Measurements from ENCODE around the gene SNX4. TPM values are rescaled to one million over a fixed set of nuclear protein-coding genes. Genes with fewer than 3 reads are reported as not detected.

SNX4 gene
- total RNA-seq, 4 donors from 2014 or later = 35.8 to 85.5 (median 50.9) TPM

- no peak for ATAC-seq
- WGBS, 2 donors (ENCODE audit: low coverage in 1 of 2) = 100% methylated on average over 2 of the region's 2 CpGs; no CpG with 5 or more reads in 1 of the 2 donors
- no peak for TF ChIP-seq EP300 (IDR thresholded peaks at IDR 0.05)
- TF ChIP-seq CTCF (IDR thresholded peaks at IDR 0.05) = no peak
- no peak for TF ChIP-seq POLR2AphosphoS5 (IDR thresholded peaks at IDR 0.05)
- no peak for TF ChIP-seq POLR2A (IDR thresholded peaks at IDR 0.05)
- Histone ChIP-seq H3K9me3 (peaks cover 0 to 12% (median 0%) of the 10 kb centered on the region in 3 donors), H3K27me3 (no peaks in the 10 kb centered on the region), H3K36me3 (peaks cover 0 to 27% of the 10 kb centered on the region in 2 donors), H3K4me3 (no peak overlapping the region), H3K27ac (no peak overlapping the region), H3K4me1 (no peaks in the 10 kb centered on the region)
These were observed 79.0 kb downstream of the SNX4 start for GRCh38 chr3:125440970-125441369.

GRCh38 chr3:125440559-125440955, 79.4 kb downstream of the SNX4 start:
- Histone ChIP-seq H3K27ac (no peak overlapping the region), H3K4me1 (no peaks in the 10 kb centered on the region), H3K9me3 (peaks cover 0 to 12% (median 0%) of the 10 kb centered on the region in 3 donors), H3K4me3 (no peak overlapping the region), H3K36me3 (peaks cover 0 to 23% of the 10 kb centered on the region in 2 donors), H3K27me3 (no peaks in the 10 kb centered on the region)
- no CpG with 5 or more reads among the region's 3 CpGs for WGBS, 2 donors (ENCODE audit: low coverage in 1 of 2)
- no peak for TF ChIP-seq POLR2AphosphoS5 (IDR thresholded peaks at IDR 0.05)
- ATAC-seq = no peak

DNA sequence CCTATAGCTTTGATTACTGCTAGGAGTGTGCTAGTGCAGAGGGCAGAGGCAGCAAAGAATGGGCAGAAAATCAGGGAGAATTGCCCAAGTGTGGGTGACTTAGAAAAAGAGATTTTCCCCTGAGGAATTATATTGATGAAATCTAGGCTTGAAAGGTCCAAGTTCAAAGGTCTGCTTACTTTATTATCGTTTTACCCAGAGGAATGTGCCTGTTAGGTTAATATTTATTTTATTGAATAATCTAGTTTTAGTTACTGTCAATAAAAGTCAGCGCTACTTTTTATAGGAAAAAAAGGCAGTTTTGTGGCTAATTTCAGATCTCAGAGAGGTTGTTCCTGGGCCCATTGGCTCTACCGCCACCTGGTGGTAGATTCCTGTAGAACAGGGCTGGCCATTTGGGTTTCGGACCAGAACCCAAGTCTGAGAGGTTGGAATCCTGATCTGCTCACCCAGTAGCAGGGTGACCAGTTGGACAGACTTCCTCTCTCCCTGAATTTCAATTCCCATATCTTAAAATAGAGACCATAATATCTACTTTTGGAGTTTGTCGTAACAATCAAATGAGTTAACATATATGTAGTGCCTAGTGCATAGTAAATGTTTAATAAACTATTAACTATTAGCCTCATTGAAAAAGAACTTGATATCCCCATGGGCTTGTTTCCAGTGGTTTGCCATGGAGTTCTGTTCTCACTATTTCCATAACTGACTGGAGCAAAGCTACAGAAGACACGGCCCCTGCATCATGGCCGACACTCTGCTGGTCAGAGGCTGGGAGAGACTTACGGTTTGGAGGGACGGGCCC, 82.2 kb downstream of the SNX4 start:
- Histone ChIP-seq H3K9me3 (peaks cover 0 to 7% (median 0%) of the 10 kb centered on the region in 3 donors), H3K27ac (no peak overlapping the region), H3K4me1 (no peaks in the 10 kb centered on the region), H3K27me3 (no peaks in the 10 kb centered on the region), H3K36me3 (peaks cover 0 to 11% of the 10 kb centered on the region in 2 donors), H3K4me3 (no peak overlapping the region)
- TF ChIP-seq EP300 (IDR thresholded peaks at IDR 0.05) (no peak), CTCF (IDR thresholded peaks at IDR 0.05) (peak; percentile 90 to 97 (median 93))
- 35 to 47% methylated on average over 7 to 8 of the region's 9 CpGs for WGBS, 2 donors (ENCODE audit: low coverage in 1 of 2)
- peak; percentile 71 for ATAC-seq

DNA sequence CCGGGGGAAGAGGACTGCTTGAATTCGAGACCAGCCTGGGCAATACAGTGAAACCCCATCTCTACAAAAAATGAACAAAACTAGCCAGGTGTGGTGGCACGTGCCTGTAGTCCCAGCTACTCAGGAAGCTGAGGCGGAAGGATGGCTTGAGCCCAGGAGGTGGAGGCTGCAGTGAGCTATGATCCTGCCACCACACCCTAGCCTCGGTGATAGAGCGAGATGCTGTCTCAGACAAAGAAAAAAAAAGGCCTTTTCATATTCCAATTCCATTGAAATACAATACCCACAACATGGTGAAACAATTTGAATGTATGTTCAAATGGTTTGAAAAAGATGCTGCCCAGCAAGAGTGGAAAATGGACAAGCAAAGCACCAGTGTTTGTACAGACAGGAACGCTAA, 83.1 kb downstream of the SNX4 start:
- no peaks in the 10 kb centered on the region for H3K4me1 ChIP-seq
- TF ChIP-seq EP300 (IDR thresholded peaks at IDR 0.05) (no peak), POLR2AphosphoS5 (IDR thresholded peaks at IDR 0.05) (no peak), POLR2A (IDR thresholded peaks at IDR 0.05) (no peak), CTCF (IDR thresholded peaks at IDR 0.05) (no peak)
- no peaks in the 10 kb centered on the region for H3K27me3 ChIP-seq
- no peak overlapping the region for H3K27ac ChIP-seq
- H3K9me3 ChIP-seq = no peaks in the 10 kb centered on the region
- peaks cover 0 to 2% of the 10 kb centered on the region in 2 donors for H3K36me3 ChIP-seq
- H3K4me3 ChIP-seq = no peak overlapping the region
- no peak for ATAC-seq
- WGBS, 2 donors (ENCODE audit: low coverage in 1 of 2) = 60 to 77% methylated on average over 2 to 7 of the region's 7 CpGs

GRCh38 chr3:125435231-125435630, 84.8 kb downstream of the SNX4 start:
- Histone ChIP-seq H3K36me3 (no peaks in the 10 kb centered on the region), H3K4me1 (no peaks in the 10 kb centered on the region), H3K27ac (no peak overlapping the region), H3K27me3 (no peaks in the 10 kb centered on the region), H3K9me3 (no peaks in the 10 kb centered on the region), H3K4me3 (no peak overlapping the region)
- TF ChIP-seq EP300 (IDR thresholded peaks at IDR 0.05) (no peak), POLR2AphosphoS5 (IDR thresholded peaks at IDR 0.05) (no peak)
- no CpG with 5 or more reads among the region's 2 CpGs for WGBS, 2 donors (ENCODE audit: low coverage in 1 of 2)
- no peak for ATAC-seq

GRCh38 chr3:125434582-125435011, 85.4 kb downstream of the SNX4 start:
- Histone ChIP-seq H3K4me1 (no peaks in the 10 kb centered on the region), H3K9me3 (peaks cover 0 to 4% (median 0%) of the 10 kb centered on the region in 3 donors), H3K4me3 (no peak overlapping the region), H3K36me3 (no peaks in the 10 kb centered on the region), H3K27me3 (no peaks in the 10 kb centered on the region), H3K27ac (no peak overlapping the region)
- TF ChIP-seq POLR2AphosphoS5 (IDR thresholded peaks at IDR 0.05) = no peak
- TF ChIP-seq CTCF (IDR thresholded peaks at IDR 0.05) = no peak
- TF ChIP-seq EP300 (IDR thresholded peaks at IDR 0.05) = no peak
- no peak for TF ChIP-seq POLR2A (IDR thresholded peaks at IDR 0.05)
- WGBS, 2 donors (ENCODE audit: low coverage in 1 of 2) = 88 to 97% methylated on average over 3 to 6 of the region's 6 CpGs
- no peak for ATAC-seq
